ENCODE results near the gene PPP1R12C.
"Not testable (repeated sequence)": the region's sequence is repeated elsewhere in the genome, so short reads cannot be mapped to it uniquely, and the experiment has no call there.

PPP1R12C gene

GRCh38 chr19:55116859-55117662 lies at the start of gene PPP1R12C:
Gene PPP1R12C, minus strand, starts transcription at chr19:55117637. Its CDS starts 94 bp downstream, at chr19:55117543.
- no peak for DNase-seq

- peak; percentile 94 for DNase-seq
These were observed 49.3 kb upstream of the PPP1R12C start, which contains the start of gene DNAAF3 for GRCh38 chr19:55166530-55167268. Gene DNAAF3, minus strand, starts transcription at chr19:55166613. Its CDS starts 200 bp downstream, at chr19:55166413.

GRCh38 chr19:55165952-55166529 lies 48.6 kb upstream of the PPP1R12C start:
- DNase-seq, result peak; percentile 67

- no peak for DNase-seq
These were observed 44.3 kb upstream of the PPP1R12C start for GRCh38 chr19:55161571-55162322.

- DNase-seq, result no peak
These were observed 43.5 kb upstream of the PPP1R12C start for GRCh38 chr19:55160986-55161365.

GRCh38 chr19:55160128-55160985 lies 42.9 kb upstream of the PPP1R12C start:
- DNase-seq, result peak; percentile 91

GRCh38 chr19:55158848-55159749 lies 41.7 kb upstream of the PPP1R12C start:
- DNase-seq, result no peak

GRCh38 chr19:55158423-55158822 lies 41.0 kb upstream of the PPP1R12C start:
- DNase-seq, result no peak

- no peak for DNase-seq
These were observed 39.8 kb upstream of the PPP1R12C start, which contains the start of gene TNNI3 for GRCh38 chr19:55157064-55157908. Gene TNNI3, minus strand, starts transcription at chr19:55157732. Its CDS starts 143 bp downstream, at chr19:55157589.

- DNase-seq, result peak; percentile 94
These were observed 39.0 kb upstream of the PPP1R12C start for GRCh38 chr19:55156202-55157063.

- not testable (repeated sequence) for DNase-seq
These were observed 38.3 kb upstream of the PPP1R12C start for GRCh38 chr19:55155784-55156183.

- DNase-seq, result no peak
These were observed 36.3 kb upstream of the PPP1R12C start for GRCh38 chr19:55153652-55154264.

GRCh38 chr19:55152017-55152416 lies 34.6 kb upstream of the PPP1R12C start:
- no peak for DNase-seq

GRCh38 chr19:55149078-55150003 lies 31.9 kb upstream of the PPP1R12C start, which contains the start of gene TNNT1:
Gene TNNT1, minus strand, starts transcription at chr19:55149206. Its CDS starts 2,049 bp downstream, at chr19:55147157.
- DNase-seq, result no peak

- DNase-seq, result no peak
These were observed 30.3 kb upstream of the PPP1R12C start for GRCh38 chr19:55147545-55148251.

GRCh38 chr19:55146705-55147273 lies 29.4 kb upstream of the PPP1R12C start:
- peak; percentile 76 for DNase-seq
